ENCODE results near the gene VDAC1.

Gene VDAC1

GRCh38 chr5:134047687-134048056 is 42.9 kb upstream of the VDAC1 start:
- no peaks in the 10 kb centered on the region for H3K27me3 ChIP-seq (ENCODE audit: insufficient read depth, low read depth, severe bottlenecking)
- no peak for DNase-seq
- no peak overlapping the region for H3K4me3 ChIP-seq (ENCODE audit: low read depth, low read length)
- H3K27ac ChIP-seq: no peak overlapping the region
- H3K9me3 ChIP-seq (ENCODE audit: severe bottlenecking): no peaks in the 10 kb centered on the region
- no peak for TF ChIP-seq CTCF (IDR thresholded peaks at IDR 0.05; ENCODE audit: low read depth, low read length)
- H3K36me3 ChIP-seq: no peaks in the 10 kb centered on the region

- Histone ChIP-seq H3K36me3 (no peaks in the 10 kb centered on the region), H3K27me3 (ENCODE audit: insufficient read depth, low read depth, severe bottlenecking) (no peaks in the 10 kb centered on the region), H3K4me3 (ENCODE audit: low read depth, low read length) (no peak overlapping the region), H3K9me3 (ENCODE audit: severe bottlenecking) (no peaks in the 10 kb centered on the region), H3K27ac (no peak overlapping the region)
- no peak for DNase-seq
- no peak for TF ChIP-seq CTCF (IDR thresholded peaks at IDR 0.05; ENCODE audit: low read depth, low read length)
Measured at GRCh38 chr5:134046801-134047686, 42.3 kb upstream of the VDAC1 start.

- no peak for TF ChIP-seq CTCF (IDR thresholded peaks at IDR 0.05; ENCODE audit: low read depth, low read length)
- Histone ChIP-seq H3K36me3 (no peaks in the 10 kb centered on the region), H3K9me3 (ENCODE audit: severe bottlenecking) (no peaks in the 10 kb centered on the region), H3K27ac (no peak overlapping the region), H3K4me3 (ENCODE audit: low read depth, low read length) (no peak overlapping the region), H3K27me3 (ENCODE audit: insufficient read depth, low read depth, severe bottlenecking) (no peaks in the 10 kb centered on the region)
- no peak for DNase-seq
Measured at GRCh38 chr5:134046330-134046729, 41.6 kb upstream of the VDAC1 start.

- Histone ChIP-seq H3K27ac (no peak overlapping the region), H3K9me3 (ENCODE audit: severe bottlenecking) (no peaks in the 10 kb centered on the region), H3K27me3 (ENCODE audit: insufficient read depth, low read depth, severe bottlenecking) (no peaks in the 10 kb centered on the region), H3K4me3 (ENCODE audit: low read depth, low read length) (no peak overlapping the region), H3K36me3 (no peaks in the 10 kb centered on the region)
- no peak for TF ChIP-seq CTCF (IDR thresholded peaks at IDR 0.05; ENCODE audit: low read depth, low read length)
- DNase-seq: no peak
Measured at GRCh38 chr5:134043793-134044792, 39.3 kb upstream of the VDAC1 start.

- Histone ChIP-seq H3K27ac (no peak overlapping the region), H3K27me3 (ENCODE audit: insufficient read depth, low read depth, severe bottlenecking) (no peaks in the 10 kb centered on the region), H3K36me3 (no peaks in the 10 kb centered on the region), H3K4me3 (ENCODE audit: low read depth, low read length) (no peak overlapping the region), H3K9me3 (ENCODE audit: severe bottlenecking) (no peaks in the 10 kb centered on the region)
- no peak for TF ChIP-seq CTCF (IDR thresholded peaks at IDR 0.05; ENCODE audit: low read depth, low read length)
- DNase-seq: no peak
Measured at GRCh38 chr5:134041570-134042411, 37.0 kb upstream of the VDAC1 start.

Measured in WERI-Rb-1 (cell line).